Measurements from ENCODE around the gene MACF1.

DNA sequence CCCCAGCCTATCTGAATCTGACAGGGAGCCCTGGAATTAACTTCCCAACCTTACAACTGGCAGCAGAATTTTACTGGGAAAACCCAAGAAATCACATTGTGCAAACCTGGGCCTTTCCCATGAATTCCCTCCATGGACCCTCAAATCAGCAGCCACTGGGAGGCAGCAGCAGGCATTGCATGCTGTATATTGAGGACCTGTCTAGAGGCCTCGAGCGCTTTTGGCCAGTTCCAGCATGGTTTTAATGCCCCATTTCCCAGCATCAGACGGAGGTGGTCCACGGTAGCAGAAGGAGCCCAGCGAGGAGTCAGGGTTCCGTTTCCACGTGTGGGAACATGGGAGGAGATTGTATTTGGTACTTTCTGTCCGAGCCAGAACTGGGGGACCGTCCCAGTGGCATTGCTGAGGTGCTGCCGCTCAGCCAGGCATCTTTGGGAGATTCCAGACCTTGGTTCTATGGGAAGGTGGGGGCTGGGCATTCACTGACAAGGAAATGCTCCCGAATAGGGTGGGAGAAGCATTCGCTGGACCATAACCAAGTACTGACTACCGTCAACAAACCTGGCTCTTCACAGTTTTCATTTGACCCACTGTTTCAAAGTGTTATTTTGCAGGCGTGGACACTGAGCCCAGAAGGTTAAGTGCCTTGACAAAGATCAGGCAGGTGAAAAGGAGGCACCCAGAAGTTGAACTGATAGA is 302.9 kb downstream of the MACF1 start:
- TF ChIP-seq, protein P1, sequence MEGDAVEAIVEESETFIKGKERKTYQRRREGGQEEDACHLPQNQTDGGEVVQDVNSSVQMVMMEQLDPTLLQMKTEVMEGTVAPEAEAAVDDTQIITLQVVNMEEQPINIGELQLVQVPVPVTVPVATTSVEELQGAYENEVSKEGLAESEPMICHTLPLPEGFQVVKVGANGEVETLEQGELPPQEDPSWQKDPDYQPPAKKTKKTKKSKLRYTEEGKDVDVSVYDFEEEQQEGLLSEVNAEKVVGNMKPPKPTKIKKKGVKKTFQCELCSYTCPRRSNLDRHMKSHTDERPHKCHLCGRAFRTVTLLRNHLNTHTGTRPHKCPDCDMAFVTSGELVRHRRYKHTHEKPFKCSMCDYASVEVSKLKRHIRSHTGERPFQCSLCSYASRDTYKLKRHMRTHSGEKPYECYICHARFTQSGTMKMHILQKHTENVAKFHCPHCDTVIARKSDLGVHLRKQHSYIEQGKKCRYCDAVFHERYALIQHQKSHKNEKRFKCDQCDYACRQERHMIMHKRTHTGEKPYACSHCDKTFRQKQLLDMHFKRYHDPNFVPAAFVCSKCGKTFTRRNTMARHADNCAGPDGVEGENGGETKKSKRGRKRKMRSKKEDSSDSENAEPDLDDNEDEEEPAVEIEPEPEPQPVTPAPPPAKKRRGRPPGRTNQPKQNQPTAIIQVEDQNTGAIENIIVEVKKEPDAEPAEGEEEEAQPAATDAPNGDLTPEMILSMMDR (IDR thresholded peaks at IDR 0.05) = no peak
- no peak for TF ChIP-seq EZH2 (IDR thresholded peaks at IDR 0.05; ENCODE audit: borderline replicate concordance, insufficient read depth, low read depth, low read length, poor library complexity, severe bottlenecking)
